ENCODE measurements around the gene ADRA2C.

GRCh38 chr4:3739577-3739976, 26.6 kb upstream of the ADRA2C start:
- TF ChIP-seq CTCF (IDR thresholded peaks at IDR 0.05) (no peak), POLR2AphosphoS5 (IDR thresholded peaks at IDR 0.05) (no peak), POLR2A (IDR thresholded peaks at IDR 0.05) (no peak)
